EH (cell line): ENCODE measurements around the gene GRHL1.
"Not testable (repeated sequence)": the region's sequence is repeated elsewhere in the genome, so short reads cannot be mapped to it uniquely, and the experiment has no call there.

Source experiments
- DNase-seq: peaks from one replicate; pipeline ENCODE4 v3.0.0-alpha.2; 2015; ENCODE audit warnings: low read depth

GRHL1 gene

DNA sequence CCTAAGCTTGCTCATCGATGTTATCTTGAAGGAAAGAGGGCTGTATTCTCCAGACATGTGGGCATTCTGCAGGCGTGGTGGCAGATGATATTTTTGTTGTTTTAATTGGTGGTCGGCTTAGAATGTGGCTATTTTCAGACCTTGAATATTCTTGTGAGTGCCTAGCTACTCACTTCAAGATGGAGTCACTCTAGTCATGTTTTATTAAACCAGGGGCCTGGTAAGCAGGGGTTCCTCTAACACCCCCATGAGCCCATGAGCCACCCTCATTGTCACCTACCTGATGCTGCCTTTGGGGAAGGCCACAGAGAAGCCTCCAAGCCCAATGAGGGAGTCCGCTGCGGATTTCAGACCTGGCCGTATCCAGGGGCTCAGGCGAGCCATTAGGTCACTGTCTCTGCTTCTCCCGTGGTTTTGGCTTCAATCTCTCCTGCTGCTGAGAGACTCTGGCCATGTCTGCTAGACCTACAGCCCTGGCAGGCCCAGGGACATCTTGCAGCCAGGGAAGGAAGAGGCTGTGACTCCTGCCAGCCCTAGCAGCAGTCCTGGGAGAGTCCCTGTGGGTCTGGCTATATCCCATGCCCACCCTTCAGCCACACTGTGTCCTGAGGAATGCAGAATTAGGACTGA lies 75.6 kb downstream of the GRHL1 start:
- no peak for DNase-seq

DNA sequence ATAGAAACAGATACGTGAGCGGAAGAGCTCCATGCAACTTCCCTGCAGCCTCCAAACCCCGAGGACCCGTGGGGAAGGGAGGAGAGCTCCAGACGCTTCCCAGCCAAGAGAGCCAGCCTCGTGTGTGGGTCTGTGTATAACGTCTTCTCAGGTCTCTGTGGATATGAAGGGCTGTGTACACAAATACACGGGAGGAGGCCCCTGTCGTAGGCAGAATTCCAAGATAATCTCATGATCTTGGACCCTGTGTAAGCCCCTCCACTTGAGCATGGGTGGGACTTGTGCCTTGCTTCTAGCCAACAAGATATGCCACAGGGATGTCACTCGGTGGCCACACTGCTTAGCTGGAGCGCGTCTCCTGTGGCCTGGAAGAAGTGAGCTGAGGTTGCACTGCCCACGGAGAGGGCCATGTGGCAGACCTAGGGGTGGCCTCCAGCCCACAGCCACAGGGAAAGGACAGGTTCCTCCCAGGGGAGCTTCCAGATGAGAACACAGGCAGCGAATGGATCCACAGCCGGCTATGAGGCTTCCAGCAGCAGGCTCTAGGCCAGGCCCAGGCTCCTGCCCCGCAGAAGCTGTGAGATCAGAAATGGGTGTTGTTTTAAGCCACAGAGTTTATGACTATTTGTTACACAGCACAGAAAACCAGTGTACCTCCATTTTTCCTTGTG lies 76.3 kb downstream of the GRHL1 start:
- no peak for DNase-seq

DNA sequence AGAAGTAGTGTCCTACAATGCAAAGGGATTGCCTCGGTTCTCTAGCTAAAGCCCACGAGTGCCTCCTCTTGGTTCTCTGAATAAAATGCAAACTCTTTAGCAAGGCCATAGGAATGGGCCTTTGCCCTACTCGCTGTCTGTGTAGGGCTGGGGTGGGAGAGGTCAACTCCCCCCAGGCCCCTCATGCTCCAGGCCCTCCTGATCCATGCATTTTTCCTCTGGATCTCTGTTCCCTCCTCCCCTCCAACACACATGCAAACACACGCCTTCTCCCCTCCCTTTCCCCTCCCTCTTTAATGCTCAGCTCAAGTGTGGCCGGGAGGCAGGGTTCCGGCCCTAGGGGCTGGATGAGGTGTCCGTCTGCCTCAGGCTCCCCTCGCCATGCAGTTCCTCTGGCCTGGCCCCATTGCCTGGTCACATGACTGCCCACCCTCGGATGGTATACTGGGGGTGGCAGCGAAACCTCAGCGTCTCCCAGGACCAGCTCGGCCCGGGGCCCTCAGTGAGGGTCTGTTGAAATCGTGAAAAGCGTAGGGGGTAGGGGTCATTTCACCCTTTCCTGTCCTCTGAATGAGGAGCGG lies 77.0 kb downstream of the GRHL1 start:
- peak; percentile 16 for DNase-seq

DNA sequence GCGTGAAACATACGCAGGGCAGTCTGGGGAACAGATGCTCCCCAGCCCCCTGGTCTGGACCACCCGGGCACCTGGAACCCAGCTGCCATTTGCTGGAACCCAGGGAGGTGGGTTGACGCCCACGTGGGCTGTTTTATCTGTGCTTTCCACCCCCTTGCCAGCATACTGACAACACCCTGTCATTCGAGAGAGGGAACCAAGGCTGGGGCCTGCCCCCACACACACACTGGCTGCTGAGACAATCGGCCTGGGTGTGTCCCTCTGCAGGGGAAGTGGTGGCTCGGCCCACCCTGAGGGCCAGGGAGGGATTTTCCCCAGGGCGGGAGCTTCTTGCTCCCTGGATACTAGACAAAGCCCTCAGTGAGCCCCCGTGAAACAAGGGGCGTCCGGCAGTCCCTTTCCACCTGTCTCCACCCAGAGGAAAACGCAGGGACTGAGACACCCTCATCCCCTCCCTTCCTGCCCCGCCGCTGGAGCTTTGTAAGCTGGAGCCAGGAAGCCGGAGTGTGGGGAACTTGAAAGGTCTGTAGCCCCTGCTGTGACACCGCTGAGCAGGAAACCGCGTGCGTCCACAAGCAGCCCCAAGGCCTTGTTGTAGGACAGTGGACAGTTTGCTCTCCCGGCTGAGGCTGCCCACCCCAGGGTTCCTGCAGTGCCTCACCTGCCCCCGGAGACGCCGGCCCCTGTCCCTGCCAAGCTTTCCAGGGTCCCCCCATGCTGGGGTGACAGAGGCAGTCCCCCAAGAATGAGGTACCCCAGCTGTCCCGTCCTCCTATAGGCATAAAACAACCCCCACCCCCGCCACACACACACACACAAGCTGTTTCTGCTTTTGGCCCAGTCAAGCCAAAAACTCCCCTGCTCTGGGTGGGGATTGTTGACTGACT lies 77.7 kb downstream of the GRHL1 start:
- DNase-seq, result peak; percentile 21

DNA sequence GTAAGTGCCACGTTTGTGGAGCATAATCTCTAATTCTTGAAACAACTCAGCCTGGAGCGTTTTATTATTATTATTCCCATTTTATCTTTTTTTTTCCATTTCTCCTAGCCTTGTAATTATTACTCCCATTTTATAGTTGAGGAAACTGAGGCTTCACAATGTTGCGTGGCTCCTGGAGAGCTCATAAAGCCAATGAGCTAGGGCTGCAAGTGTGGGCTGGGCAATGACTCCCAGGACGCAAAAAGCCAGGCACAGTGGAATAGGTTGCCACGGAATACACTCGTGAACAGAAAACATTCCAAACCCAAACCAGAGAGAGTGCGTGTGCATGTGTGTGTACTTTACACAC lies 78.4 kb downstream of the GRHL1 start:
- no peak for DNase-seq

DNA sequence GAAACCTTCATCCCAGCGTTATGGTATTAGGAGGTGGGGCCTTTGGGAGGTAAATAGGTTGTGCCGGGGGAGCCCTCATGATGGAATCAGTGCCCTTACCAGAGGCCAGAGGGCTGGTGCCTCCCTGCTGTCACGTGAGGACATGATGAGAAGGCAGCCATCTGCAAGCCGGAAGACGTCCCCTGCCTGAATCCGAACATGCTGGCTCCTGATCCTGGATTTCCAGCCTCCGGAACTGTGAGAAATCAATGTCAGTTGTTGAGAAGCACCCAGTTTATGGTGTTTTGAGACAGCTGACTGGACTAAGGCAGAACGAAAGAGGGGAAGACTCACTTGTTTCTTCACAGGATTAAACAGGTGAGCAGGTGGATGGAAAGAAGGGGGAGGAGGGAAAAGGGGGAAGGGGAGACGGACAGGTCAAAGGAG lies 78.8 kb downstream of the GRHL1 start:
- DNase-seq, result no peak

DNA sequence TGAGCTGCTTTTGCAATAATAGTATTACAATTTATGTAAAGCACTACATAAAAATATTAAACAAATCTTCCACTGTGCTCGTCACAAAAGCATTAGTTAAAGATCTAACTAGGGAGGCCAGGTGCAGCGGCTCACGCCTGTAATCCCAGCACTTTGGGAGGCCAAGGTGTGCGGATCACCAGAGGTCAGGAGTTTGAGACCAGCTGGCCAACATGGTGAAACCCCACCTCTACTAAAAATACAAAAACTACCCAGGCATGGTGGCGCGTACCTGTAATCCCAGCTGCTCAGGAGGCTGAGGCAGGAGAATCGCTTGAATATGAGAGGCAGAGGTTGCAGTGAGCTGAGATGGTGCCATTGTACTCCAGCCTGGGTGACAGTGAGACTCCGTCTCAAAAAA lies 79.3 kb downstream of the GRHL1 start:
- not testable (repeated sequence) for DNase-seq

DNA sequence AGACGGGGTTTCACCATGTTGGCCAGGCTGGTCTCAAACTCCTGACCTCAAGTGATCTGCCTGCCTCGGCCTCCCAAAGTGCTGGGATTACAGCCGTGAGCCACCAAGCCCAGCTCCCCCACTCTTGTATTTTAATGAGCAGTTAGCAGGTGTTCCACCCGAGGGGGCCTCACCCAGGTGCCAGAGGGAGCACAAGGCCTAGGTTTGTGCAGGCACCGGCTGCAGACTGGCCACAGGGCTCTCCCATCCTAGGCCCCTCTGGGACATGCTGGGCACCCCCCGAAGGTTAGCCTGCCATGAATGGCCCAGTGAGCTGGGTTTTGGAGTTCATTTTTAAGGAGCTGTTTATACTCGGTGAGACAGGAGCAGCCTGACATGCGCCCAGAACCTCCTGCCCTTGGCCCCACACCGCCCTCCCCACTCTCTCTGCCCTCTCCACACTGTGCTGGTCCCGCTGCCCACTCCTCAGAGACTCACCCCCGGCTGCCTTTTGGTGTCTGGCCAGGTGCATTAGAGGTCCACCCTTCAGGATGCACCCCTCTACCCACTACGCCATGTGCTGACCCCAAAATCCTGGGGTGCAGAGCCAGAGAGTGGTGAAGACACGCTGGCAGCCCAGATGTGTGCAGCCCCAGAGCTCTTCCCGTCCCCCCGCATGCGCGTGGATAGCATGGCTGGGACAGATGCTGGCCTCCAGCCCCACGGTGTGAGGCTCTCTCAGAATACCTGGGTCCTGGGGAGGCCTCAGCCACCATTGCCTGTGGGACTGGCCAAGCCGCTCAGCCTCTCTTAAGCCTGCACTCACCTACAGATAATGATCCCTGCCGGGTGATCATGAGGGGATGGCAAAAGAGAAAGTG lies 80.6 kb downstream of the GRHL1 start:
- DNase-seq, result no peak

DNA sequence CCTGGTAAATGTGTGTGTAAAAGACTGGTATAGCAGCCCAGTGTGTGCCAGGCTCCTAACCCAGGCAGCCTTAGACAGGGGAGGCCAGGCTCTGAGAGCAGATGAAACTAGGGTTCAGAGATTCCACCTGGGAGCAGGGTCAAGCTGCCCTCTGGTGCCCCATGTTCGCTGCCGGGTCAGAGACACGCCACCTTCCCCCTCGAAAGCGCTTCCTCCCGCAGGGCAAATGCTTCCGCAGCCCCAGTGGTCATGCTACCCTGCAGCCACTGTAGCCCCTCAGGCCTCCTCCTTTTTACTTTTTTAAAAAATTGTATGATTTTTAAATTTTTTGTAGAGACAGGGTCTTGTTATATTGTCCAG lies 81.2 kb downstream of the GRHL1 start:
- DNase-seq, result no peak

DNA sequence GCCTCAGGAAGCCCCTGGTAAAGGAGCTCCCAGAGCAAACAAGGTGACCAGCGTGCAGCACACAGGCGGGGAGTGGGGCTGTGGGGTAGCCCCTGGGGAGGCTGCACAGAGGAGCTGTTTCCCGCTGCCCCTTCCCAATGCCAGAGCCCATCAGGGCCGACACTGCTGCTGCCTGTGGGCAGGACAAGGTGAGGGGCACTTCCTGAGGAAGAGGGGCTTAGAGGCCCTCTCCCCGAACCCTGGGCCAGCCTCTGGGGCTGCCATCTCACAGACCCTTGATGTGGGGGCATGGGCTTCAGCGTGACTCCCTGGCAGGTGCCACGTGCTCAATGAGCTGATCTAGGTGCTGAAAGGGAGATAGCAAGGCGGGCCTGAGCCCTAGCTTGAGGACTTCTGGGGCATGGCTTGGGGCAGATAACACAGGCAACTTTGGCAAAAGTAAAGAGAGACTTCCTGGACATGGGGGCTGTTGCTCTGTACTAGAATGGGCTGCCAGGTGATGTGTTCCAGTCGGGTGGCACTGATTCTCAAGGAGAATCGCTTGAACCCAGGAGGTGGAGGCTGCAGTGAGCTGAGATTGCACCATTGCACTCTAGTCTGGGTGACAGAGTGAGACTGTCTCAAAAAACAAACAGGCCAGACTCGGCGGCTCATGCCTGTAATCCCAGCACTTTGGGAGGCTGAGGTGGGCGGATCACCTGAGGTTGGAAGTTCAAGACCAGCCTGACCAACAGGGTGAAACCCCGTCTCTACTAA lies 81.9 kb downstream of the GRHL1 start:
- no peak for DNase-seq

DNA sequence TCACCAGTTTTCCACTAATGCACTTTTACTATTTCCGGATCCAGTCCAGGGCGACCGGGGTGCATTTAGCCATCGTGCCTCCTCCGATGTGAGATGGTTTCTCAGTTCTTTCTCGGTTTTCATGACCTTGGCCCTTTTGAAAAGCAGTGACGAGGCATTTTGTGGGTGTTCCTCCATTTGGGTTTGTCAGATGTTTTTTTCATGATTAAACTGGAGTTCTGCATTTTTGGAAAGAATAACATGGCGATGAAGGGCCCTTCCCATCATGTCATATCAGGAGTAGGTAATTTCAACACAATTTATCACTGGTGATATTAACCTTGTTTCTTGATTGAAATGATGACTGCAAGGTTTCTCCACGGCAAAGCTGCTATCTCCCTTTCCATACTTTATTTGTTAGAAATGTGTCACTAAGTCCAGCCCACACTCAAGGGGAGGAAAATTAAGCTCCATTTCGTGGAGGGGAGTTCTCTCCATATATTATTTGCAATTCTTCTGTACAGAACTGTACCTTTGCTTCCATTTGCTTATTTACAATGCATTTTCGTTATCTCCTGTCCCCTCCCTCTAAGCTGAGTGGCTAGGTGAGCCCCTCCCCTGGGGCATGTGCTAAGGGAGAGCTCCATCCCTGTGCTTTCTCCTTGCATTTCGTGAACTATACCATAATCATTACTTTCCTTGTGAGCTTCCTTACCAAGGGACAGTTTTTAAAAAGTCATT lies 83.0 kb downstream of the GRHL1 start:
- no peak for DNase-seq

DNA sequence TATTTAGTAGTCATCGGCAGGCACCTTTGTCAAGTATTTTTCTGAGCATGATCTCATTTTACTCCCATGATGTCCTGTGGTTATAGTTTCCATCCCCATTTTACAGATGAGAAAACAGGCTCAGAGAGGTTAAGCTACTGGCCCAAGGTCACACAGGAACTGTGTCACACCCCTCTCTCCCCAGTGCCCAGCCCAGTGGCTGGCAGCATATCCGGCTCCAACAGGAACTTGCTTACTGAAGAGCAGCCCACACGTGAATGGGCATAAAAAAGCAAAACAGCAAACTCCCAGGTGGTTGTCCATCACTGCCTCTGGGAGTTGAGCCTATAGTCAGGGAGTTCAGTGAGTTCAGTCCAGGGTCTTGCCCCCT lies 83.5 kb downstream of the GRHL1 start:
- DNase-seq, result no peak

DNA sequence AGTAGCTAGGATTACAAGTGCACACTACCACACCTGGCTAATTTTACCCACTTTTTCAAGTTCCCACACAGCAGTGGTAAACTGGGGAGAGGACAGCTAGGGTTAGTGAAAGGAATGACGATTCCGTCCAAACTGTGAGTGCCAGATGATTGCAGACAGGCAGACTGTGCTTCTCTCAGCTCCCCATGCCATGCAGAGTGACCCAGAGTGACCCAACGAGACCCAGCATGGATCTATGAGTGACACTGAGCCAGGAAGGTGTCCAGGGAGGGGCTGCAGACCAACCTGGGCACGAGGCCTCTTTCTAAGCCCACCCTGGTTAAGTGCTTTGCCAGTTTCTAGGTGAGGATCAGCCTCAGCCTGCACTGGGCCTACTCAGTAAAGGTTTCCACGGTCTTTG lies 84.1 kb downstream of the GRHL1 start:
- DNase-seq, result no peak

DNA sequence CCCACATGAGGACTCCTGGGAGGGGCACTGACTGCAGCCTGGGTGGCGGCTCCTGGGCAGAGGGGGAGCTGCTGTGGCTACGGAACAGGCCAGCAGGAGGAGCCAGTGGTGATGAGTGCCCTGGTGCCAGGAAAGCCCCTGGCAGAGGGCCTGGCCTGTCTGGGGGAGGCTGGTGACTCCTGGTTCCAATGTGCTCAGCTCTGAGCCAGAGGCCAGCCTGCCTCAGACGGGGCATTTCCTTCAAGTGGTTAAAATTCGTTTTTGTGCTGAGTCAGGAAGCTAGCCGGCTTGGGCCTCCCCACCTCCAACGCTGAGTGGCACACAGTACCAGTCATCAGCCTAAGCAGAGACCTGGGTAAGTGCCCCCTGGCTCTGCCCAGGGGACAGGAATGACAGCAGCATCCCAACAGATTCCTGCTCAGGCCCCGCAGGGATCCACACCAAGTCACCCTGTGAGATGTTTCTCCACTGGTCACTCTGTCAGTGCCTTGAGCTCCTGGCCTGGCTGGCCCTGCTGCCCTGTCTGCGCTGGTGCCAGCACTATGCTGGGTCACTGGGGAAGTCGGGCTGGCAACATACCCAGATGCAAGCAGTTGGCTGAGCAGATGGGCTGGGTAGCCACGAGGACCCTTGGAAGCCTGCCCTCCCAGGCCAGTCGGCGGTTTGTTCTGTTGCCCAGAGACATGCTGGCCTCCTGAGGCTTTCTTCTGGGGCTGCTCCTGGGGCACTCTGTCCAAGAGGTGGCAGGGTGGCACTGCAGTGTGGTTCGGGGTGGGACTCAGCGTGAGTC lies 84.8 kb downstream of the GRHL1 start:
- DNase-seq, result peak; percentile 66

DNA sequence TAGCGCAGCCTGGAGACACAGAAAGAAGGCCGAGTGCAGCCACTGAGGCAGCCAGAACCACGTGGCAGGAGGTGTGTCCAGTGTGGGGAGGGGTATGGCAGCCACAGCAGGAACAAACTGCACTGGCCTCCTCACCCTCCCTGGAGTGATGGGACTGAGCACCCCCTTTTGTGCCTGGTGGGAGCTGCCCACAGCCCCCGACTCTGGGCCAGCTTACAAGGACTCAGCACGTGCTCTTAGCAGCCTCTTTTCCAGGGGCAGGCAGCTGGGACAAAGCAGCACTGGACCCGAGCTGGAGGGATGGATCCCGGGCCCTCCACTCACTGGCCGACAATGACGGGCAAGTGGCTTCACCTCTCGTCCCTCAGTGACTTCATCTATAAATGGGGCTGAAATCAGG lies 86.6 kb downstream of the GRHL1 start:
- no peak for DNase-seq

DNA sequence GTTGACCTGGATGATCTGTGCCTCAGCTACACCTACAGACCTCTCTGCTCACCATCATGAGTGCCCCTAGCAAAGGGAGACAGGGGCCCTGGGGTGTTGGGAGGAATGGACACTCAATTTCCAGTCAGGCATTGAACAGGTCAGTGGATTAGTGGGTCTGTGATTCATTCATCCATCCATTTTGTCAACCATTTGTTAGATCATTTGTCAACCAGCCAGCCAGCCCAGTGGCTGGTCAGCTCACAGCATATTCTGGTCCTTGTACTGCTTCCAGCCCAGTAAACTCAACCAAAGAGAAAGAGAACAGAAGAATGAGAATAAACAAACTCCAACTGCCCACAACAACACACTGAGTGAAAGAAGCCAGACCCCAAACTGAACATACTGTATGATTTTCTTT lies 87.2 kb downstream of the GRHL1 start:
- peak; percentile 20 for DNase-seq

DNA sequence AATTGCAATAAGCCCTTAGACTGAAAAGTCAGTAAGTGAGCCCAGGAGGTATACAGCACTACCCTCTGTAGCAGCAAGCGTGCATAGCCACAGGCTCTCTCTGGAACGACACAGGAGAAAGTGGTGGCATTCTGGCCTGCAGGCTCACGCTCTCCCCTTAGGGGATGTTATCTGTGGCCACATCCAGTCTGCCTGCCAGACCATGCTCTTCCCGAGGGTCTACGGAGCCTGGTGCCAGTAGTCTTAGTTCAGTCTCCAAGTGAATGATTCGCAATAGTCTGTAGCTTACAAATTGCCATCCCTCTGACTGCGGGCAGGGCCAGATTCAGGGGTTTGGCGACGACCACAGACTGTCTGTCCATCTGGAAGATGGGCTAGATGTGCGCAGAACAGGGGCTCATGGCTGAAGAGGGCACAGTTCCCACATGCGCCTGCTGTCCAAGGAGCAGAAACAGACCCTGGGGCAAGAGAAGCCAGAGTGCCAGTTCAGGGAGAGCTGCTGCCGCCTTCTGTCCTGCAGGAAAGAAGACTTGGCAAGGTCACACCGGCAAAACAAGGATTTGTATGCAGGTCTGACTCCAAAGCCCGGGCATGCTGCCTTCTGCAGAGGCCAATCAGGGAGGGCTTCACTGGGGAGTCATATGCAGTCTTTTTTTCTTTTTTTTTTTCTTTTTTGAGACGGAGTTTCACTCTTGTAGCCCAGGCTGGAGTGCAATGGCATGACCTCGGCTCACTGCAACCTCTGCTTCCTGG lies 88.3 kb downstream of the GRHL1 start:
- DNase-seq, result peak; percentile 19

DNA sequence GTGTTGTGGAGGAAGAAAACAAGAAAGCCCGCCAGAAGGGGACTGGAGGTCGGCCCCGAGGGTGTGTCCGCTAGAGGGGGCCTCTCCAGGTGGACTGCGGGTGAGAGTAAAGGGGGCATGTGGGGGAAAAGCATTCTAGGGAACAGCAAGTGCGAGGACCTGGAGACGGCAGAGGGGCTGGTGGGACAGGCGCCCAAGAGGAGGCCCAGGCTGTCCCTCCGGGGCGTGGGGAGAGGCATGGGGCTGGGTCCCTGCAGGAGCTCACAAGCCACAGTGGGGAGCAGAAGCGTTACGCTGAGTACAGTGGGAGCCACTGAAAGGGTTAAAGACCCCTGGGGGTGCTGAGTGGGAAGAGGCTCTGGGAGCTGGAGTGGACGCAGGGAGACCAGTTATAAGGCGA lies 90.2 kb downstream of the GRHL1 start:
- DNase-seq, result no peak
